NCI-H510A treated with DMSO at 0.1 percent for 48 hours (cell line): ENCODE measurements around the gene UQCRC1.
A peak's percentile ranks its signal among the peaks of the same experiment; 100 is the strongest.

ENCODE experiments used
- DNase-seq: peaks from one replicate; lab custom pipeline; 2025; lab: John Stamatoyannopoulos, UW

The UQCRC1 gene

GRCh38 chr3:48609088-48610005 is at the start of gene UQCRC1:
Gene UQCRC1 (minus strand): TSS chr3:48609646. CDS start chr3:48609620, 26 bp downstream.
- DNase-seq, result peak; percentile 67

- DNase-seq, result no peak
Measured at GRCh38 chr3:48656841-48657281, 47.4 kb upstream of the UQCRC1 start.

GRCh38 chr3:48656061-48656840 is 46.8 kb upstream of the UQCRC1 start:
- no peak for DNase-seq

GRCh38 chr3:48655606-48656005 is 46.2 kb upstream of the UQCRC1 start:
- no peak for DNase-seq

- DNase-seq, result no peak
Measured at GRCh38 chr3:48655063-48655462, 45.6 kb upstream of the UQCRC1 start.

- DNase-seq, result no peak
Measured at GRCh38 chr3:48652923-48653715, 43.7 kb upstream of the UQCRC1 start.

GRCh38 chr3:48651771-48652170 is 42.3 kb upstream of the UQCRC1 start:
- no peak for DNase-seq

GRCh38 chr3:48650723-48651122 is 41.3 kb upstream of the UQCRC1 start:
- DNase-seq, result no peak

GRCh38 chr3:48648188-48648850 is 38.9 kb upstream of the UQCRC1 start:
- no peak for DNase-seq

GRCh38 chr3:48647714-48648113 is 38.3 kb upstream of the UQCRC1 start:
- DNase-seq, result no peak

- DNase-seq, result no peak
Measured at GRCh38 chr3:48644898-48645760, 35.7 kb upstream of the UQCRC1 start.

- no peak for DNase-seq
Measured at GRCh38 chr3:48642605-48643004, 33.2 kb upstream of the UQCRC1 start.

- DNase-seq, result no peak
Measured at GRCh38 chr3:48641396-48641795, 31.9 kb upstream of the UQCRC1 start.

GRCh38 chr3:48639944-48640606 is 30.6 kb upstream of the UQCRC1 start:
- DNase-seq, result no peak

GRCh38 chr3:48637305-48637704 is 27.9 kb upstream of the UQCRC1 start:
- no peak for DNase-seq

GRCh38 chr3:48636149-48636655 is 26.8 kb upstream of the UQCRC1 start:
- no peak for DNase-seq

GRCh38 chr3:48635222-48636021 is 26.0 kb upstream of the UQCRC1 start, which contains the start of gene SLC26A6:
Gene SLC26A6 (minus strand): TSS chr3:48635461. CDS start chr3:48635393, 68 bp downstream.
- peak; percentile 78 for DNase-seq

GRCh38 chr3:48634661-48635221 is 25.3 kb upstream of the UQCRC1 start:
- DNase-seq, result no peak
